PC-3 (cell line): ENCODE results near the gene VPS8. TPM values are rescaled to one million over a fixed set of nuclear protein-coding genes. Genes with fewer than 3 reads are reported as not detected.

Source experiments
- ATAC-seq: fragments of 200-7000 bp; cut with Tn5 transposase; 2 replicates; pipeline ENCODE4 v1.9.1; 2020; ENCODE audit warnings: mild to moderate bottlenecking, moderate library complexity
- BruUV-seq: library from RNA; stranded (reverse); fragments of 400-500 nt; replicated peaks from 2 replicates; lab custom pipeline; 2021; lab: Mats Ljungman, UMichigan
- CTCF ChIA-PET: fragments of 300-600 bp; sonication (Branson Sonifier 250); formaldehyde crosslinking; loops from one replicate; lab custom pipeline; 2022; ENCODE audit warnings: antibody characterized with exemption; lab: Charles Lee
- POLR2A ChIA-PET: fragments of 300-600 bp; sonication (Branson Sonifier 250); formaldehyde crosslinking; loops from one replicate; lab custom pipeline; 2022; ENCODE audit warnings: antibody characterized with exemption; ENCODE audit not compliant: unreplicated experiment; lab: Charles Lee
- DNase-seq: peaks from one replicate; pipeline ENCODE4 v3.0.0-alpha.2; 2015
- H2AFZ ChIP-seq: fragments of 300-600 bp; sonication (generic); 2 replicates; pipeline ENCODE4 v1.6.0; 2016; ENCODE audit warnings: antibody characterized with exemption, low read length
- H3F3A ChIP-seq: fragments of 300-600 bp; sonication (generic); one replicate; pipeline ENCODE4 v1.6.0; 2017; ENCODE audit warnings: antibody characterized with exemption, low read length, control low read depth, mild to moderate bottlenecking; ENCODE audit not compliant: unreplicated experiment
- H3K27ac ChIP-seq: fragments of 300-600 bp; sonication (generic); 2 replicates; pipeline ENCODE4 v1.5.1; 2016; ENCODE audit warnings: mild to moderate bottlenecking, low read length
- H3K27me3 ChIP-seq: fragments of 300-600 bp; sonication (generic); 2 replicates; pipeline ENCODE4 v1.6.1; 2016; ENCODE audit warnings: low read length, mixed read lengths
- H3K36me3 ChIP-seq: fragments of 300-600 bp; sonication (generic); 2 replicates; pipeline ENCODE4 v1.6.1; 2016; ENCODE audit warnings: low read depth, mixed run types, low read length, mixed read lengths
- H3K4me1 ChIP-seq: fragments of 300-600 bp; sonication (generic); 2 replicates; pipeline ENCODE4 v1.5.1; 2016; ENCODE audit warnings: low read length; ENCODE audit not compliant: insufficient read depth
- H3K4me2 ChIP-seq: fragments of 300-600 bp; sonication (generic); 2 replicates; pipeline ENCODE4 v1.6.0; 2016; ENCODE audit warnings: low read length
- H3K4me3 ChIP-seq: fragments of 300-600 bp; sonication (generic); 2 replicates; pipeline ENCODE4 v1.5.1; 2016; ENCODE audit warnings: mild to moderate bottlenecking, low read length, mixed read lengths
- H3K79me2 ChIP-seq: fragments of 300-600 bp; sonication (generic); 2 replicates; pipeline ENCODE4 v1.6.1; 2017; ENCODE audit warnings: low read length, mixed read lengths
- H3K9ac ChIP-seq: fragments of 300-600 bp; sonication (generic); 2 replicates; pipeline ENCODE4 v1.6.0; 2016; ENCODE audit warnings: mild to moderate bottlenecking, low read length
- H3K9me2 ChIP-seq: fragments of 300-600 bp; sonication (generic); replicated peaks from 2 replicates; pipeline ENCODE4 v1.6.1; 2016; ENCODE audit warnings: mixed run types, low read length, mixed read lengths
- H3K9me3 ChIP-seq: fragments of 300-600 bp; sonication (generic); 2 replicates; pipeline ENCODE4 v1.6.1; 2016; ENCODE audit warnings: low read length, mixed read lengths
- H4K20me1 ChIP-seq: fragments of 300-600 bp; sonication (generic); 2 replicates; pipeline ENCODE4 v1.6.1; 2016; ENCODE audit warnings: low read length, mixed read lengths
- EZH2 ChIP-seq: fragments of 300-600 bp; sonication (generic); IDR thresholded peaks from one replicate; pipeline ENCODE4 v1.6.1; 2017; ENCODE audit warnings: antibody characterized with exemption, mild to moderate bottlenecking, low read length; ENCODE audit not compliant: unreplicated experiment
- EZH2phosphoT487 ChIP-seq: fragments of 300-600 bp; sonication (generic); IDR thresholded peaks from 2 replicates; pipeline ENCODE4 v1.6.1; 2018; ENCODE audit warnings: mild to moderate bottlenecking, antibody characterized with exemption, low read length, borderline replicate concordance
- intact Hi-C: fragments of 100-400 bp; cut with micrococcal nuclease; formaldehyde crosslinking; loops from 2 replicates; pipeline ENCODE4 v1.9.0; 2023
- total RNA-seq: library from RNA; depleted of rRNA; stranded (reverse); fragments of >200 nt; gene quantifications from 2 replicates; pipeline ENCODE4 v1.2.3, GENCODE V29; 2014
- TF ChIP-seq, protein P1 (sequence below): fragments of 300-600 bp; sonication (generic); conservative IDR thresholded peaks from 2 replicates; pipeline ENCODE4 v1.5.1; 2017; ENCODE audit warnings: antibody characterized with exemption, low read depth, mild to moderate bottlenecking, low read length

VPS8 gene
- total RNA-seq, 1 experiment from 2014 or later, result 38.0 TPM

DNA sequence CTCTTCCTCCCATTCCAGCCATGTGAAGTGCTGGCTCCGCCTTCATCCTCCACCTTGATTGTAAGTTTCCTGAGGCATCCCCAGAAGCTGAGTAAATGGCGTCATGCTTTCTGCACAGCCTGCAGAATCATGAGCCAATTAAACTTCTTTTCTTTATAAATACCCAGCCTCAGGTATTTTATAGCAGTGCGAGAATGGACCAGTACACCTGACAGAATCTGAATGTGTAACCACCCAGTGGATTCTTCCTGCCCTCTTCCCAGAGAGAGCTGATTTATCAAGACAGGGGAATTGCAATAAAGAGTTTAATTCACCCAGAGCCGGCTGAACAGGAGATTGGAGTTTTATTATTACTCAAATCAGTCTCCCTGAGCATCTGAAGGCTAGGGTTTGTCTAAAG lies 254.3 kb downstream of the VPS8 start:
- Histone ChIP-seq H3K9me3 (no peaks in the 10 kb centered on the region), H3K4me1 (no peaks in the 10 kb centered on the region), H3K79me2 (no peaks in the 10 kb centered on the region), H2AFZ (no peak overlapping the region), H3K9me2 (no peaks in the 10 kb centered on the region), H3F3A (no peaks in the 10 kb centered on the region), H4K20me1 (no peaks in the 10 kb centered on the region), H3K4me3 (no peak overlapping the region), H3K36me3 (no peaks in the 10 kb centered on the region), H3K27ac (no peak overlapping the region), H3K4me2 (no peak overlapping the region), H3K27me3 (no peaks in the 10 kb centered on the region), H3K9ac (no peak overlapping the region)
- ChIA-PET POLR2A (no interaction called here), CTCF (interaction anchor here (0.5 to 0.6 kb wide), 2 partner anchors 30 to 110 kb away, joined by 3 read pairs; no protein-coding TSS in a partner anchor)
- intact Hi-C loops, result no loop called here
- no peak for TF ChIP-seq EZH2phosphoT487
- TF ChIP-seq, protein P1, sequence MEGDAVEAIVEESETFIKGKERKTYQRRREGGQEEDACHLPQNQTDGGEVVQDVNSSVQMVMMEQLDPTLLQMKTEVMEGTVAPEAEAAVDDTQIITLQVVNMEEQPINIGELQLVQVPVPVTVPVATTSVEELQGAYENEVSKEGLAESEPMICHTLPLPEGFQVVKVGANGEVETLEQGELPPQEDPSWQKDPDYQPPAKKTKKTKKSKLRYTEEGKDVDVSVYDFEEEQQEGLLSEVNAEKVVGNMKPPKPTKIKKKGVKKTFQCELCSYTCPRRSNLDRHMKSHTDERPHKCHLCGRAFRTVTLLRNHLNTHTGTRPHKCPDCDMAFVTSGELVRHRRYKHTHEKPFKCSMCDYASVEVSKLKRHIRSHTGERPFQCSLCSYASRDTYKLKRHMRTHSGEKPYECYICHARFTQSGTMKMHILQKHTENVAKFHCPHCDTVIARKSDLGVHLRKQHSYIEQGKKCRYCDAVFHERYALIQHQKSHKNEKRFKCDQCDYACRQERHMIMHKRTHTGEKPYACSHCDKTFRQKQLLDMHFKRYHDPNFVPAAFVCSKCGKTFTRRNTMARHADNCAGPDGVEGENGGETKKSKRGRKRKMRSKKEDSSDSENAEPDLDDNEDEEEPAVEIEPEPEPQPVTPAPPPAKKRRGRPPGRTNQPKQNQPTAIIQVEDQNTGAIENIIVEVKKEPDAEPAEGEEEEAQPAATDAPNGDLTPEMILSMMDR, result no peak
- no peak for TF ChIP-seq EZH2
- no TSS peak for BruUV-seq
- no peak for DNase-seq
- no peak for ATAC-seq

DNA sequence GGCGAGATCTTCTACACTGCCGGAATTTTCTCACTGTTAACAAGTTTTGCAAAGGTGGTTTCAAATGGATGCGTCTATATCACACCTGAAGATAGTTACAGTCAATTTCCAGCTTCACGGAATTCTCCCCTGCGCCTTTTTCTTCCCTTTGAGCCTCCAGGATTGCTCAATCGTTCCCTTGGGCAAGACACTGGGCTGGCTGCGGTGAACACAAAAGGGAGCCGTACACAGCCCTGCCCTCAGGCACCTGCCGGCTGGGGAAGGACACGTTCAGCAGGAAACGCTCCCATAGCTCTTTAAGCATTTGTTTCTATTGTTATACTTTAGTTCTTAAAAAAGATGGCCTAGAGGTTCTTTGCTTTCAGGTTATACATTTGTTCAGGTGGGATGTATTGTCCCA lies 255.2 kb downstream of the VPS8 start:
- H4K20me1 ChIP-seq, result no peaks in the 10 kb centered on the region
- H3K9me2 ChIP-seq, result no peaks in the 10 kb centered on the region
- H3K27ac ChIP-seq, result no peak overlapping the region
- H3K4me2 ChIP-seq, result no peak overlapping the region
- no peaks in the 10 kb centered on the region for H3F3A ChIP-seq
- no peak overlapping the region for H3K4me3 ChIP-seq
- DNase-seq (no peak), ATAC-seq (no peak)
- ChIA-PET POLR2A (no interaction called here), CTCF (no interaction called here)
- no peak overlapping the region for H2AFZ ChIP-seq
- H3K36me3 ChIP-seq, result no peaks in the 10 kb centered on the region
- TF ChIP-seq EZH2phosphoT487, result no peak
- TF ChIP-seq, protein P1, result no peak
- TF ChIP-seq EZH2, result no peak
- H3K4me1 ChIP-seq, result no peaks in the 10 kb centered on the region
- no TSS peak for BruUV-seq
- no peaks in the 10 kb centered on the region for H3K27me3 ChIP-seq
- no peaks in the 10 kb centered on the region for H3K79me2 ChIP-seq
- no peaks in the 10 kb centered on the region for H3K9me3 ChIP-seq
- intact Hi-C loops, result no loop called here
- no peak overlapping the region for H3K9ac ChIP-seq

DNA sequence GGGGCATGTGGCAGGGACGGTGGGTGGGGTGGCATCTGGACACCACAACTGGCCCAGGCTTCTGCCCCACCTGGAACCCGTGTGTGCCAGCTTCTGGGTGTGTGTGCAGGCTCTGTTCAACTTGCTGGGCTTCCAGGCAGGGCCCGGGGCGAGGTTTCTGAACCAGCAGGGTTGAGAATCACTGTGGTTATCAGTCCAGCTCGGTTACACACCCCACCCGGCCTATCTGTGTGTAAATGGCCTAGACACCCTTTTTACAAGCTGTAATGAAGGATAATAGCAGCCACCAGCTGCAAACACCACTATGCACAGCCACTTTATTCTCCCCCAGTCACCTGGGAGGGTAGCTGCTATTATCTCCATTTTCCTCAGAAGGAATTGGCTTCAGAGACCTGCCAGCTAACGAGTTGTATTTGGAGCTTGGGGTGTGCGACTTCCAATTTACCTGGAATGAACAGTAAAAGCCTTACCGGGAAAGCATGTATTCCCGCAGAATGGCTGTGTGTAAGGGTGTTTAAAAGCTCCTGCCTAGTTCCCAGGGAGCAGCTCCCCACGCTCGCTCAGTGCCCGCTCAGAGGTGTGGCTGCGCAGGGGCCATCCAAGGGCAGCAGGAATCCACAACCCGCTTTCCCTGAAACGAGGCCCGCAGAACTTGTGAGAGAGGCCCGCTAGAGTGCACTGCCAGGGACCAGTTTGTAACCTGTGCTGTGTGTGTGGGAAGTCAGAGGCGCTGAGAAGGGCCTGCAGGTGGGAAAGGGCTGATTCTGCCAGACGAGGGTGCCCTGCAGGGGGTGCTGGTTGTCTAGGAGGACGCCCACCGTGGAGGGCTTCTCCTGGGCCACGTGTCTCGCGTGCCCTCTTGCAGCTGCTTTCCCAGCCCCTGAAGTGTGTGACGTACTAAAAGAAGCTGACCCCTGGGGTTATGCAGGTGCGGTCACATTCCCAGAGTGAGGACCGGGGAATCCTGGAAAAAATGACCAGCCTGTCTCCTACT lies 257.4 kb downstream of the VPS8 start:
- H3K9ac ChIP-seq, result no peak overlapping the region
- TF ChIP-seq, protein P1, result no peak; the same call in 1 of the 2 replicates
- TF ChIP-seq EZH2phosphoT487 (no peak), EZH2 (no peak)
- no peaks in the 10 kb centered on the region for H3K4me1 ChIP-seq
- no peak overlapping the region for H3K4me3 ChIP-seq
- no TSS peak for BruUV-seq
- intact Hi-C loops, result loop anchor here (1.0 kb wide), 1 partner anchor 194 kb away; no protein-coding TSS in a partner anchor
- no peaks in the 10 kb centered on the region for H3K9me3 ChIP-seq
- H3K9me2 ChIP-seq, result no peaks in the 10 kb centered on the region
- no peaks in the 10 kb centered on the region for H4K20me1 ChIP-seq
- ATAC-seq, result no peak
- H3K79me2 ChIP-seq, result no peaks in the 10 kb centered on the region
- H3K27ac ChIP-seq, result no peak overlapping the region
- H3K4me2 ChIP-seq, result no peak overlapping the region
- no peak for DNase-seq
- H3F3A ChIP-seq, result no peaks in the 10 kb centered on the region
- H2AFZ ChIP-seq, result no peak overlapping the region
- H3K36me3 ChIP-seq, result no peaks in the 10 kb centered on the region
- CTCF ChIA-PET, result interaction anchor here (0.6 kb wide), 3 partner anchors 65 to 910 kb away, joined by 3 read pairs; no protein-coding TSS in a partner anchor
- no peaks in the 10 kb centered on the region for H3K27me3 ChIP-seq
- POLR2A ChIA-PET, result no interaction called here
